Fibroblast of mammary gland (primary cell): ENCODE results near the gene LRRK1.

Experiments used
- DNase-seq: peaks from one replicate; pipeline ENCODE4 v3.0.0-alpha.2; 2010; ENCODE audit warnings: low read depth
- H3K4me3 ChIP-seq: 2 replicates; pipeline ENCODE4 v1.5.1; 2011; ENCODE audit warnings: low read depth, mild to moderate bottlenecking, low read length, moderate library complexity; ENCODE audit not compliant: control insufficient read depth
- TF ChIP-seq, protein P1 (sequence below): conservative IDR thresholded peaks from 2 replicates; pipeline ENCODE4 v1.5.1; 2011; ENCODE audit warnings: low read depth, low read length, inconsistent platforms; ENCODE audit not compliant: control insufficient read depth, insufficient read depth

LRRK1 gene

GRCh38 chr15:101037090-101037830, 118.1 kb downstream of the LRRK1 start:
- H3K4me3 ChIP-seq: no peak overlapping the region
- no peak for DNase-seq
- TF ChIP-seq, protein P1, sequence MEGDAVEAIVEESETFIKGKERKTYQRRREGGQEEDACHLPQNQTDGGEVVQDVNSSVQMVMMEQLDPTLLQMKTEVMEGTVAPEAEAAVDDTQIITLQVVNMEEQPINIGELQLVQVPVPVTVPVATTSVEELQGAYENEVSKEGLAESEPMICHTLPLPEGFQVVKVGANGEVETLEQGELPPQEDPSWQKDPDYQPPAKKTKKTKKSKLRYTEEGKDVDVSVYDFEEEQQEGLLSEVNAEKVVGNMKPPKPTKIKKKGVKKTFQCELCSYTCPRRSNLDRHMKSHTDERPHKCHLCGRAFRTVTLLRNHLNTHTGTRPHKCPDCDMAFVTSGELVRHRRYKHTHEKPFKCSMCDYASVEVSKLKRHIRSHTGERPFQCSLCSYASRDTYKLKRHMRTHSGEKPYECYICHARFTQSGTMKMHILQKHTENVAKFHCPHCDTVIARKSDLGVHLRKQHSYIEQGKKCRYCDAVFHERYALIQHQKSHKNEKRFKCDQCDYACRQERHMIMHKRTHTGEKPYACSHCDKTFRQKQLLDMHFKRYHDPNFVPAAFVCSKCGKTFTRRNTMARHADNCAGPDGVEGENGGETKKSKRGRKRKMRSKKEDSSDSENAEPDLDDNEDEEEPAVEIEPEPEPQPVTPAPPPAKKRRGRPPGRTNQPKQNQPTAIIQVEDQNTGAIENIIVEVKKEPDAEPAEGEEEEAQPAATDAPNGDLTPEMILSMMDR: no peak

- H3K4me3 ChIP-seq: no peak overlapping the region
- no peak for DNase-seq
- TF ChIP-seq, protein P1: no peak
Measured at GRCh38 chr15:101038327-101039003, 119.3 kb downstream of the LRRK1 start.

DNA sequence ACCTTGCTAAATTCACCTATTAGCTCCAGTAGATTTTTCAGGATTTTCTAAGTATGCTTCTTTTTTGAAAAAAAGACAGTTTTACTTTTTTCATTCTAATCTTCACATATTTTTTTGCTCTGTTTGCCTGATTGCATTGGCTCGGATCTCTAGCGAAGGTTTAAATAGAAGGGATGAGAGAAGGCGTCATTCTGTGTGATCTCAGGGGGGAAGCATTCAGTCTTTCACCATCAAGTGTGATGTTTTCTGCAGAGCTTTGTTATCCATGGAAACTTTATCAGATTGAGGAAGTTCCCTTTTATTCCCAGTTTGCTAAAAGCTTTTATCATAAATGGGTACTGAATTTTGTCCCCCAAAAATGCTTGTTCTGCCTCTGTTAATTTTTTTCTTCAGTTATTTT, 120.3 kb downstream of the LRRK1 start:
- TF ChIP-seq, protein P1: no peak
- no peak overlapping the region for H3K4me3 ChIP-seq
- peak; percentile 68 for DNase-seq

DNA sequence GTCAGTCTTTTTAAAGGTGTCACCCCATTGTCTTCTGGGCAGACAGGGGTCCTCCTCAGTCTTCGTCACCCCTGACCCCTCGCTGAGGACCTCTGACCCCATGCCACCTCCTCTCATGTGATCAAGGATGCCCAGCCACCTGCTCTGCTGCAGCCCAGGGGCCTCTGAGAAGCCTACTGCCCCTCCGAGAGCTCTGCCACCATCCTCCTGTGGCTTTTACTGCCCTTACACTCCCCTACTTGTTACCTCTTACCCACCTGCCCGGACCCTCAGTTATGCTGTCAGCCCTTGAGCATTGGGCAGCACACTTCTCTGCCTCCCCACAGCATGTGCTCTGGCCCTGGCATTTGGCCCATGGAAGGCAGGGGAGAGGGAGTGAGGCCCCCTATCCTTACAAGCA, 123.2 kb downstream of the LRRK1 start:
- DNase-seq: no peak
- TF ChIP-seq, protein P1: no peak
- H3K4me3 ChIP-seq: no peak overlapping the region

DNA sequence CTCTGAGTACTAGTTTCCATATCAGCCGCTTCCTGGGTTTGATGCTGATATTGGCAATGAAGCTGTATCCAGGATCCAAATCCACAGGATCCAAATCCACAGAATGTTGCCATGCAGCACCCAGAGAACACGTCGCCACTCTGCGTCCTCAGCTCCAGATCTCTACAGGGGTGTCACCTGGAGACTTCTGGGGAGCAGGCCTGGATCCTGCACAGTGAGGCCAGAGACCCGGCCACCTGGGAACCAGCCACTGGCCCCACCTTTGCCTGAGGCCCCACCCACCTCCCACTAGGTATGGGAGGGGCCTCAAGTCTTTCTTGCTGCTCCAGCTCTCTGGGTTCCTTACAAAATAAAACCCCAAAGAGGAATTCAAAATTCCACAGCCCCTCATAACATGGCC, 123.9 kb downstream of the LRRK1 start:
- H3K4me3 ChIP-seq: no peak overlapping the region
- TF ChIP-seq, protein P1: no peak
- no peak for DNase-seq

- no peak for DNase-seq
- no peak overlapping the region for H3K4me3 ChIP-seq
- TF ChIP-seq, protein P1: no peak
Measured at GRCh38 chr15:101043911-101044624, 124.9 kb downstream of the LRRK1 start.
